Measurements from ENCODE around the gene DAPK1.

- TF ChIP-seq CTCF (IDR thresholded peaks at IDR 0.05; ENCODE audit: extremely low read depth in 1 of 2, insufficient read depth in 1 of 2, low read depth in 1 of 2, low read length in 2 of 2) (no peak), MAX (IDR thresholded peaks at IDR 0.05; ENCODE audit: insufficient read depth, insufficient read length) (no peak)
Observed at GRCh38 chr9:87573841-87574342, 76.2 kb downstream of the DAPK1 start.
